KMS-11 (cell line): Measurements from ENCODE around the gene TACR1.

ENCODE experiments used
- H2AFZ ChIP-seq: fragments of 200-600 bp; sonication (generic); 2 replicates; pipeline ENCODE4 v1.6.1; 2016; ENCODE audit warnings: antibody characterized with exemption, mixed run types, low read depth
- H3K27ac ChIP-seq: fragments of 200-600 bp; sonication (generic); 2 replicates; pipeline ENCODE4 v1.6.1; 2016; ENCODE audit warnings: mild to moderate bottlenecking, mixed run types
- H3K27me3 ChIP-seq: fragments of 200-600 bp; sonication (generic); 2 replicates; pipeline ENCODE4 v1.6.1; 2017; ENCODE audit warnings: mild to moderate bottlenecking, low read depth, mixed run types, moderate library complexity; ENCODE audit not compliant: insufficient read depth
- H3K36me3 ChIP-seq: fragments of 200-600 bp; sonication (generic); 2 replicates; pipeline ENCODE4 v1.6.1; 2017; ENCODE audit warnings: mild to moderate bottlenecking, mixed run types; ENCODE audit not compliant: insufficient read depth
- H3K4me1 ChIP-seq: fragments of 200-600 bp; sonication (generic); 2 replicates; pipeline ENCODE4 v1.6.1; 2016; ENCODE audit warnings: mild to moderate bottlenecking, low read depth, mixed run types; ENCODE audit not compliant: poor library complexity, severe bottlenecking
- H3K4me2 ChIP-seq: fragments of 200-600 bp; sonication (generic); 2 replicates; pipeline ENCODE4 v1.7.0; 2016; ENCODE audit warnings: mild to moderate bottlenecking, mixed run types
- H3K4me3 ChIP-seq: fragments of 200-600 bp; sonication (generic); IDR thresholded peaks from 2 replicates; pipeline ENCODE4 v1.6.1; 2017; ENCODE audit warnings: low read depth, low read length, mixed read lengths; ENCODE audit not compliant: insufficient read depth
- H3K79me2 ChIP-seq: fragments of 200-600 bp; sonication (generic); 2 replicates; pipeline ENCODE4 v1.6.1; 2016; ENCODE audit warnings: low read depth, mixed run types; ENCODE audit not compliant: insufficient read depth
- H3K9ac ChIP-seq: fragments of 200-600 bp; sonication (generic); 2 replicates; pipeline ENCODE4 v1.6.1; 2016; ENCODE audit warnings: mild to moderate bottlenecking, mixed run types
- H4K20me1 ChIP-seq: fragments of 200-600 bp; sonication (generic); 2 replicates; pipeline ENCODE4 v1.6.1; 2016; ENCODE audit warnings: mild to moderate bottlenecking, mixed run types; ENCODE audit not compliant: insufficient read depth
- TF ChIP-seq, protein P1 (sequence below): fragments of 200-600 bp; sonication (generic); conservative IDR thresholded peaks from 2 replicates; pipeline ENCODE4 v1.6.1; 2017; ENCODE audit warnings: low read depth, mild to moderate bottlenecking, antibody characterized with exemption, low read length, moderate library complexity, mixed read lengths

The TACR1 gene

GRCh38 chr2:75102011-75102410 lies 97.3 kb downstream of the TACR1 start:
- no peaks in the 10 kb centered on the region for H4K20me1 ChIP-seq
- no peaks in the 10 kb centered on the region for H3K36me3 ChIP-seq
- no peak overlapping the region for H3K9ac ChIP-seq
- H3K4me2 ChIP-seq: no peak overlapping the region
- H3K79me2 ChIP-seq: no peaks in the 10 kb centered on the region
- TF ChIP-seq, protein P1, sequence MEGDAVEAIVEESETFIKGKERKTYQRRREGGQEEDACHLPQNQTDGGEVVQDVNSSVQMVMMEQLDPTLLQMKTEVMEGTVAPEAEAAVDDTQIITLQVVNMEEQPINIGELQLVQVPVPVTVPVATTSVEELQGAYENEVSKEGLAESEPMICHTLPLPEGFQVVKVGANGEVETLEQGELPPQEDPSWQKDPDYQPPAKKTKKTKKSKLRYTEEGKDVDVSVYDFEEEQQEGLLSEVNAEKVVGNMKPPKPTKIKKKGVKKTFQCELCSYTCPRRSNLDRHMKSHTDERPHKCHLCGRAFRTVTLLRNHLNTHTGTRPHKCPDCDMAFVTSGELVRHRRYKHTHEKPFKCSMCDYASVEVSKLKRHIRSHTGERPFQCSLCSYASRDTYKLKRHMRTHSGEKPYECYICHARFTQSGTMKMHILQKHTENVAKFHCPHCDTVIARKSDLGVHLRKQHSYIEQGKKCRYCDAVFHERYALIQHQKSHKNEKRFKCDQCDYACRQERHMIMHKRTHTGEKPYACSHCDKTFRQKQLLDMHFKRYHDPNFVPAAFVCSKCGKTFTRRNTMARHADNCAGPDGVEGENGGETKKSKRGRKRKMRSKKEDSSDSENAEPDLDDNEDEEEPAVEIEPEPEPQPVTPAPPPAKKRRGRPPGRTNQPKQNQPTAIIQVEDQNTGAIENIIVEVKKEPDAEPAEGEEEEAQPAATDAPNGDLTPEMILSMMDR: no peak
- H3K4me3 ChIP-seq: no peak overlapping the region
- no peak overlapping the region for H2AFZ ChIP-seq
- no peak overlapping the region for H3K27ac ChIP-seq
- H3K27me3 ChIP-seq: no peaks in the 10 kb centered on the region
- H3K4me1 ChIP-seq: no peaks in the 10 kb centered on the region

GRCh38 chr2:75100801-75101151 lies 98.5 kb downstream of the TACR1 start:
- Histone ChIP-seq H3K79me2 (no peaks in the 10 kb centered on the region), H2AFZ (no peak overlapping the region), H3K4me3 (no peak overlapping the region), H3K27me3 (no peaks in the 10 kb centered on the region), H4K20me1 (no peaks in the 10 kb centered on the region), H3K9ac (no peak overlapping the region), H3K27ac (no peak overlapping the region), H3K4me2 (no peak overlapping the region), H3K4me1 (no peaks in the 10 kb centered on the region), H3K36me3 (no peaks in the 10 kb centered on the region)
- TF ChIP-seq, protein P1: no peak

GRCh38 chr2:75100011-75100800 lies 99.1 kb downstream of the TACR1 start:
- Histone ChIP-seq H3K4me3 (no peak overlapping the region), H3K79me2 (no peaks in the 10 kb centered on the region), H3K27ac (no peak overlapping the region), H3K9ac (no peak overlapping the region), H3K27me3 (no peaks in the 10 kb centered on the region), H3K4me2 (no peak overlapping the region), H3K4me1 (no peaks in the 10 kb centered on the region), H3K36me3 (no peaks in the 10 kb centered on the region), H2AFZ (no peak overlapping the region), H4K20me1 (no peaks in the 10 kb centered on the region)
- TF ChIP-seq, protein P1: no peak

DNA sequence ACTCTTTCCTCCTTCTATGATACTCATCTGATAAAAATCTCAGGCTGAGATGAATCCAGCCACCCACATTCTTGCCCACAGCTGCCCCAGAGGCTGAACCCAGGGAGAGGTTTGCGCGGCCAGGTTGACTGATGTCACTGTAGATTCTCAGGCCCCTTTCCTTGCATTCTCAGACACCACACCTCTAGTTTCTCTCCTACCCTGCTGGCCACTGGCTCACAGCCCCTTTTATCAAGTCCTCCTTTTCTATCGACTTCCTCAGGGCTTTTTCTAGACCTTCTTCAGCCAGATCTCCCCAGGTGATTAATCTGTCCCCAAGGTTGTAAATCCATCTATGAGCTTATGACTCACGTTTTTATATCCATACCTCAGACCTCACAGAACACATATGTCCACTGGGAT lies 99.8 kb downstream of the TACR1 start:
- Histone ChIP-seq H3K9ac (no peak overlapping the region), H2AFZ (no peak overlapping the region), H4K20me1 (no peaks in the 10 kb centered on the region), H3K4me3 (no peak overlapping the region), H3K36me3 (no peaks in the 10 kb centered on the region), H3K4me1 (no peaks in the 10 kb centered on the region), H3K27ac (no peak overlapping the region), H3K4me2 (no peak overlapping the region), H3K79me2 (no peaks in the 10 kb centered on the region), H3K27me3 (no peaks in the 10 kb centered on the region)
- TF ChIP-seq, protein P1: no peak
